A673 (cell line): ENCODE results near the gene RNF17.

Experiments used
- EZH2 ChIP-seq: fragments of 200-600 bp; sonication (generic); IDR thresholded peaks from 2 replicates; pipeline ENCODE4 v1.6.1; 2017; ENCODE audit warnings: borderline replicate concordance, low read depth, mild to moderate bottlenecking, mixed read lengths, antibody characterized with exemption, low read length; ENCODE audit not compliant: poor library complexity, severe bottlenecking
- TF ChIP-seq, protein P1 (sequence below): fragments of 300-800, 200-600 bp; sonication (generic); conservative IDR thresholded peaks from 2 replicates; pipeline ENCODE4 v1.5.1; 2017; ENCODE audit warnings: low read depth, mild to moderate bottlenecking, antibody characterized with exemption, low read length, moderate library complexity, mixed read lengths

DNA sequence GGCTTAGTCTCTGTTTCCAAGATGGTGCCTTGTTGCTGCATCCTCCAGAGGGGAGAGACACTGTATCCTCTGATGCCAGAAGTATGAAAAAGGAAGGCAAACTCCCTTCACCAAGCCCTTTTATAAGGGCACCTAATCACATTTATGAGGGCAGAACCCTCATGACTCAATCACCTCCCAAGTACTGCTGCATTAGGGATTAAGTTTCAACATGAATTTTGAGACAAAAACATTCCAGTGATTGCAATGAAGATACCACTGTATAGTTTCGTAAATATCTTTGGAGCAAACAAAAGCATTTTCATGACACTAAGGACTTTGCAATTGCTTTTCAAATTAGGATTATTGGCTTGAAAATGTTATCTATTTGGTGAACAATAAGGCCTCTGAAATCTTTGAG, 63.8 kb downstream of the RNF17 start:
- TF ChIP-seq, protein P1, sequence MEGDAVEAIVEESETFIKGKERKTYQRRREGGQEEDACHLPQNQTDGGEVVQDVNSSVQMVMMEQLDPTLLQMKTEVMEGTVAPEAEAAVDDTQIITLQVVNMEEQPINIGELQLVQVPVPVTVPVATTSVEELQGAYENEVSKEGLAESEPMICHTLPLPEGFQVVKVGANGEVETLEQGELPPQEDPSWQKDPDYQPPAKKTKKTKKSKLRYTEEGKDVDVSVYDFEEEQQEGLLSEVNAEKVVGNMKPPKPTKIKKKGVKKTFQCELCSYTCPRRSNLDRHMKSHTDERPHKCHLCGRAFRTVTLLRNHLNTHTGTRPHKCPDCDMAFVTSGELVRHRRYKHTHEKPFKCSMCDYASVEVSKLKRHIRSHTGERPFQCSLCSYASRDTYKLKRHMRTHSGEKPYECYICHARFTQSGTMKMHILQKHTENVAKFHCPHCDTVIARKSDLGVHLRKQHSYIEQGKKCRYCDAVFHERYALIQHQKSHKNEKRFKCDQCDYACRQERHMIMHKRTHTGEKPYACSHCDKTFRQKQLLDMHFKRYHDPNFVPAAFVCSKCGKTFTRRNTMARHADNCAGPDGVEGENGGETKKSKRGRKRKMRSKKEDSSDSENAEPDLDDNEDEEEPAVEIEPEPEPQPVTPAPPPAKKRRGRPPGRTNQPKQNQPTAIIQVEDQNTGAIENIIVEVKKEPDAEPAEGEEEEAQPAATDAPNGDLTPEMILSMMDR: no peak
- TF ChIP-seq EZH2: no peak
